ENCODE measurements around the gene CD47. TPM values are rescaled to one million over a fixed set of nuclear protein-coding genes. Genes with fewer than 3 reads are reported as not detected.
A peak's percentile ranks its signal among the peaks of the same experiment; 100 is the strongest.

The CD47 gene
- total RNA-seq, 1 donor from 2014 or later: 88.3 TPM

- DNase-seq (ENCODE audit: low spot score) (no peak), ATAC-seq (no peak)
- intact Hi-C loops (cut with DNase I): no loop called here
These were observed 61.4 kb downstream of the CD47 start for GRCh38 chr3:108029466-108029865.

DNA sequence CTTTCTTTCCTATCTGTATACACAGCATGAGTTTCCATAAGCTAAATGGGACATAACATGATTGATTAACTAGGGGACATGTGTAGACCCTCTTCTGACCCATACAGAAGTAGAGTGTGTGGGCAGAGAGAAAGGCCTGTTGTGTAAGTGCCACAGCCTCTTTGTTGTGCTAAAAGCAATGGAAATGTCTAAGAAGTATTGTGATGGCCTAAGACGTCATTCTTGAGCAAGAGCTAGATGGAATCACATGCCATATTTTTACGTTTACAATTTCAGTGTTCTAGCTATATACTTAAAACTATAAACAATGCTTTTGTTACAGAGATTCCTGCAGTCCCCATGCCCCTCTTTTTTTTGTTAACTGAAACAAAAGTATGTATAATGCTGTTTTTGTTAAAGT lies 61.9 kb downstream of the CD47 start:
- DNase-seq (ENCODE audit: low spot score) (no peak), ATAC-seq (no peak)
- intact Hi-C loops (cut with DNase I): no loop called here

GRCh38 chr3:108025177-108025576 lies 65.7 kb downstream of the CD47 start:
- intact Hi-C loops (cut with DNase I): no loop called here
- ATAC-seq: no peak

GRCh38 chr3:108024146-108024850 lies 66.5 kb downstream of the CD47 start:
- intact Hi-C loops (cut with DNase I): no loop called here
- ATAC-seq: no peak
- DNase-seq (ENCODE audit: low spot score): no peak

More at GRCh38 chr3:108025177-108025576, 65.7 kb downstream of the CD47 start:
- no peak for DNase-seq (ENCODE audit: low spot score)

DNA sequence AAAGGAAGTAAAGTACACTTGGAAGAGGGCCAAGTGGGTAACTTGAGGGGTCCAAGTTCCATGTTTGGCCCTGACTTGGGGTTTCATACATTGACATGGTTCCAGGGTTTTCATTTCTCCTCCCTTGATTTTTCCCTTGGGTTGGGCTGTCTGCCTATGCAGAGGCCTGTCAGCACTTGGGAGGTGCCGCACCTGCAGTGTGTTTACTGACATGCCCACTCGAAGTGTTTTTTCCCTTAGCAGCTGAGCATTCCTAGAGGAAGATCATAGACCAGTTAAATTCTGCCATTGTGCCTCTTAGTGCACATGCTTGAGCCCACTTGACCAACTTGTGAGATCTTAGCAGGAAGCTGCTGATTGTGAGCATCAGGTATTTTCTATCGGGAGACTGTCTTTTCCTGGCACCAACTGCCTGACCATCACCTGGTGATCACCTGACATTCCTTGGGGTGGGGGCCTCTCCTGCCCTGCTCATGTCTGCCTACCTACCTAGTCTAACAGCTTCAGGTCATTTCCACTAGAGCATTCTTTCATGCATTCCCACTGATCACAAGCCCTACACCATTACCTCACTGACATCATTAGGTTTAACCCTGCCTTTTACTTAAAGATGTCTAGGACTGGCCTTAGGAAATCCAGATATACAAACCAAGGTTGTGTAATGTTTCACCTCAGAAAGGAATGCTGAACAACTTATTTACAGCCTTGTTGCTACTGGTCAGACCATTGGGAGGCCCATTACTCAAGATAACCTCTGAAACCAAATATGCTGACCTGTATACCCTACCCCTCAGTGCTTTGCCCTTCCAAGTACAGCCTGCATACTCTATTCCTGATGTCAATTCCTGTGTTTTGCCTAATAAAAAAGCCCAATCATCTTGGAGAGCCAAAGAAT lies 68.3 kb downstream of the CD47 start:
- intact Hi-C loops (cut with DNase I): no loop called here
- ATAC-seq (no peak), DNase-seq (ENCODE audit: low spot score) (no peak)

DNA sequence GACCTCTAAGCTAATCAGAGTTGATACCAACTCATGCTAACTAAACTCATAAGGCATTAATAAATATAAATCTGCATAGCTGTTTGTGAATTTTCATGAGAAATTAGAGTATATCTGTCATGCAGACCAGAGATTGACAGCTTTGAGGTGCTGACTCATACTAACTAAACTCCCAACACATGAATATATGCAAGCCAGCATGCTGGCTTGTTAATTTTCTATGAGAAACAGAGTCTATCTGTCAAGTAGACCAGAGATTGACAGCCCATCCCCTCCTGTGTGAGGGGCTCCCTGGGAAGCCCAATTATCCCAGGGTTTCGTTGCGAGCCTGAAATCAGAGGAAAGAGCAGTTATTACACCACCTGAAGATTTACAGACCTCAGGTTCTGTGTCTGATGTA lies 69.3 kb downstream of the CD47 start:
- intact Hi-C loops (cut with DNase I): no loop called here
- no peak for DNase-seq (ENCODE audit: low spot score)
- no peak for ATAC-seq

DNA sequence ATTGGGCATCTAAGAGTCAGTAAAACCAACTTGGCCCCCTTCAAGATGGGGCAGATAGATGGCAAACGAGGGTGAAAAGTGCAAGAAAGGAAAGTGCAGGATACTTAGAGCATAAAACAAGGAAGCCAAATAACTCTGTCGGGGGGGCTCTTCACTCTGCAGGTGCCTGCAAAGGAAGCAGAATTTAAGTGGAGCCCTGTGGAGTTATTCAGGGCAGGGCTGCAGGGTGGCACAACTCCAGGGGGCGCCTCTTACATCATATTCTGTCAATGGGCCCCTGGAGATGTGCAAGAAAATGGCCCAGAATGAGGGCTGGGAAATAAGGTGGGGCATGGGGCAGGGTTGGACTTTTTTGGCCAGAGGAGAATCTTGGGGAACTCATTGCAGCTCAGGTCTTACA lies 69.7 kb downstream of the CD47 start:
- ATAC-seq (no peak), DNase-seq (ENCODE audit: low spot score) (no peak)
- intact Hi-C loops (cut with DNase I): no loop called here

- intact Hi-C loops (cut with DNase I): no loop called here
- DNase-seq (ENCODE audit: low spot score) (no peak), ATAC-seq (no peak)
These were observed 72.3 kb downstream of the CD47 start for GRCh38 chr3:108018552-108018951.

DNA sequence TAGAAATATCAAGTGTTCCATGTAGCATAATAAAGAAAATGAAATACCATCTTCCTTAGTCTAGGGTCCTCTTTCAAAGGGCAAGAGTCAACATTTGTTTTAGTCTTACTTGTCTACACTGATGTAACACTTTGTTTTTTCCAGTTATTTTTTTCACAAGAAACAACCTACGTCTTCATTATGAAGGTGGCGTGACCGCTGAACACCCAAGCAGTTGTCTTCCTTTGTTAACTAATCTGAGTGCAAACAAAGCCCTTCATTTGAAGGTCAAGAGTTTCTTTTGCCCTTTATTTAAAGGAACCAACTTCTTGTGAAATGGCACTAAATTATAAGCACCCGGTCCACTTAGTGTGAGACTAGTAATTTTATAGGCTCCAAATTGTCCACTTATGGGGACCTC lies 73.2 kb downstream of the CD47 start:
- no peak for DNase-seq (ENCODE audit: low spot score)
- intact Hi-C loops (cut with DNase I): no loop called here

GRCh38 chr3:108014943-108015342 lies 75.9 kb downstream of the CD47 start:
- ATAC-seq: no peak

More for the DNA sequence above, 73.2 kb downstream of the CD47 start:
- no peak for ATAC-seq

DNA sequence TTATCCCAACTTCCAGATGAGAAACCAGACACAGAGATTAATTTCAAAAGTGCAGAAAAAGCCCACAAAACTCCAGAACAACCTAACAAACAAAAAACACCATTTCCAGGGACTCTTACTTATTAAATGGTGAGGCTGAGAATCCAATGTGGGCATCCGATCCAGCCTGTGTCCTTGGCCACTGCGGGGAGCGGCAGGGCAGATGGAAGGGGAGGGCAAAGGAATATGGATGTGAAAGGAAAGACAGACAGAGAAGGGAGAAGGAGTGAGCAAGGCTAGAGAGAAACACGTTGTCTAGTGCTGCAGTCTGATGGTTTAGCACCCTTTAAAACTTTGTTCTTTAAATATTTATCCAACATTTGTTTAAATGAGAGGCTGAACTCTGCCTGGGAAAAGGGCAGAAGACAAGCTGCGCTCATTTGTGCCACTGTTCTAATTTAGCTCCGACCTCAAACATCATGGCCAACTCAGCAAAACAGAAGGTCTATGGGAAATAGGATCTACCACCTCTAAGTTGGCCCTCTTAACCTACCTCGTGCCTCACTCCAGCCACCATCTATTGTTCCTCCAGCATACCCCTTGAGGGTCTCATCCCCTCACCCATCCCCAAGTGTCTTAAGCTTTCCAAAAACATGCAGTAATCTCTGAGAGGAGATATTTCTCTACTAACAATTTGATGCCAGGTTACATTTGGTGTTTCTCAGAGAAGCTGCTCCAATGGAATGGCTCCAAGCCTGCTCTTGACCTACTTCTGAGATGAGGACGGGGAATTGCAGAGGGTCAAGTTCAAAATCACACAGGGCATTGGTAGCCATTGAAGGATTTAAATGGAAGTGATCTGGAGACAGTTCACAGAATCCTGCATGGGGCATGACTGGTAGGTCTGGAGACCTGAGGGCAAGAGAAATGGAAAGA lies 77.4 kb downstream of the CD47 start:
- ATAC-seq (no peak), DNase-seq (ENCODE audit: low spot score) (no peak)
- intact Hi-C loops (cut with DNase I): no loop called here

More at GRCh38 chr3:108014943-108015342, 75.9 kb downstream of the CD47 start:
- no peak for DNase-seq (ENCODE audit: low spot score)
- intact Hi-C loops (cut with DNase I): no loop called here

DNA sequence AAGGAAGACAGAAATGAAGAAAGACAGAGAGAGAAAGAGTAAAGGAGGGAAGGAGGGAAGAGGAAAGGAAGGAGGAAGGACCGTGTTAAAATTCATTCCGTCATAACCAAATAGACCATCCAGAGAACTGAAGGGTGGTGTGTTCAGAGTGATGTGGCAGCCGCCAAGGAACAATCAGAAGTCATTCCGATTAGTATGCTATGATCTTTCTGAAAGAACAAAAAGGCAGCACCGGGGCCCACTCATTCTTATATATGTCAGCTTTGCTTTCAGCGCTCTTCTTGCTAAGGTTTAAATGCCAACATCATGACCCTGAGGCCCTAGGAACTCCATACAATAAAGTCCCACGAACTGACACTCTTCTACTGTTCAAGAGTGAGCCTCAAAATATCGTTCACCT lies 78.5 kb downstream of the CD47 start:
- DNase-seq (ENCODE audit: low spot score): no peak

GRCh38 chr3:108011616-108012015 lies 79.2 kb downstream of the CD47 start:
- ATAC-seq (no peak), DNase-seq (ENCODE audit: low spot score) (no peak)
- intact Hi-C loops (cut with DNase I): no loop called here

More for the DNA sequence above, 78.5 kb downstream of the CD47 start:
- intact Hi-C loops (cut with DNase I): no loop called here
- ATAC-seq: no peak

- intact Hi-C loops (cut with DNase I): no loop called here
- DNase-seq (ENCODE audit: low spot score) (no peak), ATAC-seq (no peak)
These were observed 81.7 kb downstream of the CD47 start for GRCh38 chr3:108008931-108009639.

- intact Hi-C loops (cut with DNase I): no loop called here
- DNase-seq (ENCODE audit: low spot score): no peak
- ATAC-seq: no peak
These were observed 82.7 kb downstream of the CD47 start for GRCh38 chr3:108008106-108008505.

- ATAC-seq: peak; percentile 53
- no peak for DNase-seq (ENCODE audit: low spot score)
- intact Hi-C loops (cut with DNase I): no loop called here
These were observed 83.9 kb downstream of the CD47 start for GRCh38 chr3:108006881-108007331.

DNA sequence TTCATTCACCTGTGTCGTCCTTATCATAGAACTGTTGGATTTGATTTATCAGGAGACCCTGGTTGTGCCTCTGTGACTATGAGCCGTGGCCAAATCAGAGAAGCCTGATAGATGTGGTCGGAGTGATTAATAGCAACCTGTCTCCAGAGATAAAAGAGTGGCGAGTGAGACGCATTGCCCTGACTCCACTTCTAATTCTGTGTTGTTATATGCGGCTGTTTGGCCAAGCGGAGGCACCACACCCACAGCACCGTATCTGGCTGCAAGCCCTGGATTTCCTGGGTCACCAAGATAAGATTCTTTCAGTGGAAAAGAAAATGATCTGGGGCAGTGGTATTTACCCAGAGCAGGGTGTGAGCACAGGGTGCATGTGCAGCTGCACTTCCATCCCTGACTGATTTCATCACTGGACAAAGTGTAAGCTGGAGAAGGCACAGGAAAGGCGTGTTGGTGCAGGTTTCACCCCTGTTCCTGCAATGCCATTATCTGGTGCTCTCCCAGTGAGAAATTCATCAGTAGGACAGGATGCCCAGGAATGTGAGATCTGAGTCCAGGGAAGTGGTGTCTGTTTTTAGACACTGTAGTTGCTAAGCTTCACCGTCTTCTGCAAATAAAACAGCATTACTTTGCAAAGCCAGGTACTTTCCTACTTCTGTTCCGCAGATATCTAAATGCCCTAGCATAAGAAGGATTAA lies 84.6 kb downstream of the CD47 start:
- DNase-seq (ENCODE audit: low spot score) (no peak), ATAC-seq (peak; percentile 56)
- intact Hi-C loops (cut with DNase I): no loop called here

- ATAC-seq (no peak), DNase-seq (ENCODE audit: low spot score) (no peak)
- intact Hi-C loops (cut with DNase I): no loop called here
These were observed 86.2 kb downstream of the CD47 start for GRCh38 chr3:108004647-108005046.

All from sciatic nerve (tissue), 2 donors.